ENCODE measurements around the gene COPE. TPM values are rescaled to one million over a fixed set of nuclear protein-coding genes. Genes with fewer than 3 reads are reported as not detected.

The COPE gene
- total RNA-seq, 1 experiment from 2014 or later = 386 TPM

DNA sequence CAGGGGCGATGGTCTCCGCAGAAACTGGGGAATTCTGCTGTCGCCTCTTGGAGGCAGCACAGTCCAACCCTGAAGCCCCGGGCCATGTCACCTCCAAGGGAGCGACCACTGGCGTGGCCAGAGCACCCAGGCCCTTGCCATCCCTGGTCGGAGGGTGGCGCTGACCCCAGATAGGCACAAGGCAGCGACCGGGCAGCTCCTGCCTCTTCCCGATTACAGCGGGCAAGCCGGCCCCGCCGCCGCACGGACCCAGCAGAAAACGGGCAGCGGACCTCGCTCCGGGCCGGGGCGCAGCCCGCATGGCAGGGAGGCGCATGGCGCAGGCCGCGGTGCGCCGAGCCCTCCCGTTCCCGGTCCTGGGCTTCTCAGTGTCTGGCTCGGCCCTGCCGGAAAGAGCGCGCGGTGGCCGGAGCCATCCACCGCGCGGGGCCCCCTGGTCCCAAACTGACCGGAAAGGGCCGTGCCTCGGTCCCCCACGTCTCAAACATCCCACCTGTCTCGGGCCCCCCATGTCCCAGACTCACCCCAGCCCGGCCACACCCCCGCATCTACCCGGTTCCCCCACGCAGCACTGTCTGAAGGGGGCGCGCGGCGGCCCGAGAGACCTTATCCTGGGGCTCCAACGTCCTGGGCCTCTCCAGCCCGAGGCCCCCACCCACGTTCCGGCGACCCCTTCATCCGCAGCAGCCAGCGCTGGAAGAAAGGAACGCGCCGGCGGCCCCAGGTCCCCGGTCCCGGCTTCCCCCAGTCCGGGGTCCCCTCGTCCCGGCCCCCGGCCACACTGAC, 24.0 kb downstream of the COPE start:
- DNase-seq (ENCODE audit: low spot score) = peak; percentile 49

DNA sequence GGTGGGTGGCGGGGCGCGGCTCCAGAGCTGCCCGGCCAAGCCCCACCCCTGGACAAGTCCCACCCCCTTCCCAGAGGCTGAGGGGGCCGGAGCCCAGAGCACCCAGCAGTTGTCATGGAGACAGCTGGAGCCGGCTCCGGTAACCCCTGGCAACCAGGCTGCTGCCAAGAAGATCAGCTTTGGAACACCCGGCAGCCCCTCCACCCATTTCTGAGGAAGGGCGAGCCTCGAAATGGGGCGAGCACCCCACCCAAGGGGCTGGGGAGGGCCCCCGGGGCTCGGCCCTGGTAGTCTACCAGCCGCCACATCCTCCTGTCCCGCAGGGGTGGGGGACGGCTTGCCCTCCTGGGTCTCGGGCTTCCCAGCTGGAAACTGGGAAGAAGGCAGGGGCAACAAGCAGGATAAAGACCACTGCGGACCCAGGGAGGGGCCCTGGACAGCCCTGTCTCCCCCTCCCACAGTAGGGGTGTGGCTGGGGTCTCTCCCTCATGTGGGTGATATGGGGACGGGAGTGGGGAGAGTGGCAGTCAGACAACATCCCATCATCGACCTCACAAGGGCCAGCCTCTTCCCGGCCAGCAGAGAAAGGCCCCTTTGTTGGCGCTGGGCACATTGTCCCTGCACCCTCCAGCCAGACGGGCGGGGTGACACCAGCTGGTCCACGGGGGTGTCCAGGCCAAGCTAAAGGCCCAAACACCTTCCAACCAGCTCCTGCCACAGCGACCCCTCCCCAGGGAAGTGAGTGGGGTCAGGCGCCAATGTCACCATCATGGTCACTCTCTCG, 24.7 kb downstream of the COPE start:
- DNase-seq (ENCODE audit: low spot score) = no peak

DNA sequence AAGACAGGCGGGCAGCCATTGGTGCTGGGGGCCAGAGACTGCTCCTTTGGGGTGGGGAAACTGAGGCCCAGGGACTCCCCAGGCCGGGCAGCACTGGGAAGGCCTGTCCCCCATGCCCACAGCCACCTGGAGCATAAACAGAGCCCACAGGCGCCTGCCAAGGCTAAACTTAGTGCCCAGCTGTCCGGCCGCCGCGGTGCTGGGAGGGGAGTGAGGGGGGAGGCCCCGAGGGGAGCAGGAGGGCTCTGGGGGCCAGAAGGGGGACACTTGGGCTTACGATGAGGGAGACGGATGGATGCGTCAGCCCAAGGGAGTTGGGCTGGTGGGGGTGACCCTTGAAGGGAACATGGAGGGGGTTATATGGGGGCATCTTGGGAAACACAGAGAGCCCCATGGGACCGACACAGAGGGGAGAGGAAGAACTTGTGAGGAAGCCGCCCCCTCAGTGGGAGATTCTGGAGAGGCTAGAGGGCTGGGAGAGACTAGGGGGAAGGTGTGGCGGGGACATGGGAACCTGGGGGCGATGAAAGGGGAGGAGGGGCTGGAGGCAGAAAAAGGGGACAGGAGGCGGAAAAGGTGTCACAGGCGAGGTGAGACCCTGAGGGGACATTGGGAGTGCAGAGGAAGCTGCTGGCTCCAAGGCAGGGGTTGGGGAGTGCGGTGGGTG, 25.5 kb downstream of the COPE start:
- DNase-seq (ENCODE audit: low spot score) = no peak

DNA sequence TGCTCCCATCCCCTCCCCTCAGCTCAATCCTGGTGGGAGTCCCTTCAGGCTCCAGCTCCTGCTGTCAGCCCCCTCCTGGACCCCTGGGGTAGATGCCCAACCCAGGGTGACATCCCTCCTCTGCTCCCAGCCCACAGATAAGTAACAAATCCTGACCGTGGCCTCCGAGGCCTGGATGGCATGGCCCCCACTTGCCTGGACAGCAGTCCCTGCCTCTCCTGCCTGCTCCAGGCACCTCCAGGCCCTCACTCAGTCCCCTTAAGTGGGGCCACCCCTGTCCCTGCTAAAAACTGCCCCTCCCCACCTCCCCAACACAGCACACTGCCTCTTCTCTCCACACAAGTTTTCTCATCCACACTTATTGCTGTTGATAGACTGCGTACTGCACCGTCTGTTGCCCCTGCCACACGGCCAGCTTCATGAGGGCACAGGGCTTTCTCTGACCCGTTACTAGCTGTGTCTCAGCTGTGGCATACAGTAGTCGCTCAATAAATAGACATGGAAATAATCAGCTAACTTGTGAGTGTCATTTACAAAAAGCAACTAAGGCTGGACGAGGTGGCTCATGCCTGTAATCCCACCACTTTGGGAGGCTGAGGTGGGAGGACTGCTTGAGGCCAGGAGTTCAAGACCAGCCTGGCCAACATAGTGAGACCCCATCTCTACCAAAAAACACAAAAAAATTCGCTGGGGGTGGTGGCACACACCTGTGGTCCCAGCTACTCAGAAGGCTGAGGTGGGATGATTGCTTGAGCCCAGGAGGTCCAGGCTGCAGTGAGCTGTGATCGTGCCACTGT, 29.0 kb downstream of the COPE start:
- no peak for DNase-seq (ENCODE audit: low spot score)

DNA sequence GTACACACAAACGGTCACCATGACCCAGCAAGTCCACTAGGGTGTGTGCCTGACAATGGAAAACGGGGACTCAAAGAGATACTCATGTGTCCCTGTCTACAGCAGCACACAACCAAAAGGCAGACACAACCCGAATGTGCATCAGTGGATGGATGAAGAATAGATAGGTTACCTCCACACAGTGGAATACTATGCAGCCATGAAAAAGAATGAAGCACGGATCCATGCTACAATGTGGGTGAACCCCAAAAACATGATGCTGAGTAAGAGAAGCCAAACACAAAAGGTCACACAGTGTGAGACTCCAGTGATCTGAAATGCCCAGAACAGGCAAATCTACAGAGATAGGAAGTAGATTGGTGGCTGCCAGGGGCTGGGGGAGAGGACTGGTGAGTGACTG, 32.2 kb downstream of the COPE start:
- DNase-seq (ENCODE audit: low spot score) = no peak

GRCh38 chr19:18883526-18884304, 35.5 kb downstream of the COPE start:
- no peak for DNase-seq (ENCODE audit: low spot score)

DNA sequence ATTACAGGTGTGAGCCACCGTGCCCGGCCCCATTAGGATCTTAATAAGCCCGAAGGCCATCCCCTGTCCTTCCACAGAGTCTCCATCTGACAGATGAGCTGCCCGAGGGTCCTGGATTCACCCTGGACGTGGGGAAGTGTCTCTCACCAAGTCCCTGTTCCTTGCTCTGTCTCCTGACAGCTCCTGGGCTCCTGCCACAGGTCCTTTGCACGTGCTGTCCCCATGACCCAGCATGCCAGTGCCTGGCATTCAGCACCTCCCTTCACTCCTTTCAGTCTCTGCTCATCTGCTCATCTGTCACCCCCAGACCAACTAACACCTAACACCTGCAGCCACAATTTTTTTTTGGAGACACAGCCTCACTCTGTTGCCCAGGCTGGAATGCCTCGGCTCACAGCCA, 37.7 kb downstream of the COPE start:
- no peak for DNase-seq (ENCODE audit: low spot score)

DNA sequence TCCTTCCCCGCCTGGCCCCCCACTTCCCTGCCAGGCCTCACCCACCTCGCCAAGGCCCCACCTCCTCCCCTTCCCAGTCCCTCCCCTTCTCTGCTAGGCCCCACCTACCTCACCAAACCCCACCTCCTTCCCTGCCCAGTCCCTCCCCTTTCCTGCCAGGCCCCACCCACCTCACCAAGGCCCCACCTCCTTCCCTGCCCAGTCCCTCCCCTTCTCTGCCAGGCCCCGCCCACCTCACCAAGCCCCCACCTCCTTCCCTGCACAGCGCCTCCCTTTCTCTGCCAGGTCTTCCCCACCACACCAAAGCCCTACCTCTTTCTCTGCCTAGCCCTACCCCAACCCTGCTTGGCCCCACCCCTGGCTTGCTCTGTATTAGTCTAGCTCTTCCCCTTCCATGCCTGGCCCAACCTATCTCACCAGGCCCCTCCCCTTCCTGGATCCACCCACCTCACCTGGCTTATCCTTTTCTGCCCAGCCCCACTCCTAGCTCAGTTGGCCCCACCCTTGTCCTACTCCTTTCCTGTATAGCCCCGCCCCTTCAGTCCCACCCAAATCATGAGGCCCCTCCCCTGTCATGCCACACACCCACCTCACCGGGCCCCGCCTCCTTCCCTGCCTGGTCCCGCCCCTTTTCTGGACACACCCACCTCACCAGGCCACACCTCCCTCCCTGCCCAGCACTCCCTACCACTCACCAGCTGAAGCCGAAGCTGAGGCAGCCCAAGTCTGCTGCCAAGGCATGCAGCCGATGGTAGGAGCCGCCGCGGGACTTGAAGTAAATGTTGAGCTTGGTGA, 39.4 kb downstream of the COPE start:
- DNase-seq (ENCODE audit: low spot score) = no peak

- DNase-seq (ENCODE audit: low spot score) = no peak
These were observed 40.2 kb downstream of the COPE start for GRCh38 chr19:18878858-18879578.

DNA sequence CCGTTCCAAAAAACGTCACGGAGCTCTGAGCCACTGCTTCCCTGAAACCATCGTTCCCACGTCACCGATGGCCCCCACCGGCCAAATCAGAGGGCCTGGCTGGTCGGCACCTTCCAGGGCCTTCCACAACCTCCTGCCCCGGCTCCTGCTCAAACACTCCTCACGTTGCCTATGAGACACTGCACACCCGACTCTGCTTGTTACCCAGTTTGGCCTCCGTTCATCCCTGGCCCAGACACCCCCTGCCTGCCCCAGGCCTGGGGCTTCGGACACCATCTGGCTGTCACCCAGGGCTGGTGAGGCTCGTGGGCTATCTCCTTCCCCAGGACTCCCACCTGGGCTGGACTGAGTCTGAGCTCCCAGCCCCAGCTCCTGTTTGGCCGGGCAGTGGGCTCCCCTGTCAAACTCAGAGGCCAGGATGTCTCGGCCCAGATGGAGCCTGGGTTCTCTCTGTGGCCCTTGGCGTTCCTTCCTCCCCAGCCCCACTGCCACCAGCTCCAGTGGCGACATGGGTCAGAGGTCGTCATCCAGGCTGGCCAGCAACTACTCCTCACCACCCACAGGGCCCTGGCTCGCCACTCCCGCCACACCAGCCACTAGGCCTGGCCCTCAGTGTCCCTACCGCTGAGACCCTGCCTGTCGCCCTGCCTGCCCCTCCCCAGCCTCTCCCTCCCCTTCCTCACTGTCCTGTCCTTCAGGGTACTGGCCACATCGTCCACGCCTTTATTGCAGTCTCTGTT, 41.0 kb downstream of the COPE start:
- no peak for DNase-seq (ENCODE audit: low spot score)

GRCh38 chr19:18876865-18877264, 42.3 kb downstream of the COPE start:
- DNase-seq (ENCODE audit: low spot score) = no peak

GRCh38 chr19:18875726-18876125, 43.5 kb downstream of the COPE start:
- no peak for DNase-seq (ENCODE audit: low spot score)

DNA sequence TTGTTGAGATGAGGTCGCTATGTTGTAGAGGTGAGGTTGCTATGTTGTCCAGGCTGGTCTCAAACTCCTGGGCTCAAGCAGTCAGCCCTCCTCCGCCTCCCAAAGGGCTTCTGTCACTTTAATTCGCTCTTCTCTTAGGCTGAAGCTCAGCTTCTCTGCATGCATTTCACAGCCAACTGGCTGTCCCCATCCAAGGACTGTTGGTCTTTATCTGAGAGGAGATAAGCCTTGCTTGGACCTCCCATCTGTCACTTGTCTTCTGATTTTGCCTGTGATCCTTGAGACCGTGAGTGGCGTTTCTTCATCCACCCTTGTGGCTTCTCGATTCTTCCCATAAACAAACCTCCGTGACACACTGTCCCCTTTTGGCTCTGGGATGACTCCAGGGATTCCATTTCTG, 47.6 kb downstream of the COPE start:
- DNase-seq (ENCODE audit: low spot score) = no peak

DNA sequence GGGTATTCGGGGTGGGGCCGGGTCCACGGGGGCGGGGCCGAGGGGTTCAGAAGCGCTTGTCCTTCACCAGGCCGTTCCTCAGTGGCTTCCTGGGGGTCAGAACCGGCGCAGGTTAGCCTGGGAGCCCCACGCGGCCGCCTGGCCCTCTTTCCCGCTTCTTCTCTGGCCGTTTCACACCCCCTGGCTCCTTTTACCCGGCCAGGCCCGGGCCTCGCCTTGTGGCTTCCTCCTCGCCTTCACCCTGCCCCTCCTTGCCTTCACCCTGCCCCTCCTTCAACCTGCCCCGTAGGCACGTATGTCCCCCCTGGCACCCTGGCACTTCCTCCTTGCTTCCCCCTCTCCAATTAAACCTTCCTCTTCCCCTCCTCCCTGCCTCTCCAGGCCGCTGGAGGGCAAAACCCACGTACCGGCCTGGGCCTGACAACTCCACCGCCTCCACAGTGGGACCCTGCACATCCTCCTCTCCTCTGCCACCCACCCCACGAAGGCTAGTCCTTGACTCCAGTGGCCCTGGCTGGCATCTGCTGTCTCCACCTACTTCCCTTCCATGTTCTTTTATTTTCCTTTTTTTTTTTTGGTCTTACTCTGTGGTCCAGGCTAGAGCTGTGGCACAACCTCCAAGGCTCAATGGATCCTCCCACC, 48.5 kb downstream of the COPE start:
- no peak for DNase-seq (ENCODE audit: low spot score)

GRCh38 chr19:18869781-18870530, 49.2 kb downstream of the COPE start:
- no peak for DNase-seq (ENCODE audit: low spot score)

- DNase-seq (ENCODE audit: low spot score) = no peak
These were observed 50.1 kb downstream of the COPE start for GRCh38 chr19:18869023-18869618.

DNA sequence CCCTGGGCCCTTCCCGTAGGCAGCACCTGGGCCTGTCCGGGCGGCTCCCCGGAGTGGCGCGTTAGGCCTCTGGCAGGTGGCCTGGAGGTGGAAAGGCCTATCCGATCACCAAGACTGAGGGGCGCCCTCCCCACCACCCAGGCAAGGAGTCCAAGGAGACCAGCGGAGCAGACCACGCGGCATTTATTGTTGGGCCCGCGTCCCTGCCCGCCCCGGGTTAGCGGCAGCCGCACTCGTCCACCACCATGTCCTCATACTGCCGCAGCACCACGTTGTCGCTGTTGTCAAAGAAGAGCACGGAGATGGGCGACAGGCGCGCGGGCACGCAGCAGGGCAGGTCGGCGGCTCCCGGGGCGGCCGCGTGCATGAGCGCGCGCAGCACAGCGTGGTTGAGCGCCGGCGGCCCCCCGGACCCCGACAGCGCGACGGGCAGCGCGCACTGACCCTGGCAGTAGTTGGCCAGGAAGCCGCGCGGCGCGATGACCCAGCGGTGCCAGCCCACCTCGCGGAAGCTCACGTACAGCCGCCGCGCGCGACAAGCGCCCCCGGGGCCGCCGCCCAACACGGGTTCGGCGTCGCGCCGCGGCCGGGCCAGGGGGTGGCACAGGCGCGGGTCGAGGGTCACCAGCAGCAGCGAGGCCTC, 50.7 kb downstream of the COPE start:
- DNase-seq (ENCODE audit: low spot score) = no peak
